IMR-90 (cell line): Measurements from ENCODE around the gene ANKRD13A. TPM values are rescaled to one million over a fixed set of nuclear protein-coding genes. Genes with fewer than 3 reads are reported as not detected.
A peak's percentile ranks its signal among the peaks of the same experiment; 100 is the strongest.

Source experiments
- ATAC-seq: fragments of 200-7000 bp; cut with Tn5 transposase; 2 replicates; pipeline ENCODE4 v1.9.1; 2020; ENCODE audit warnings: low read depth, mild to moderate bottlenecking, moderate library complexity
- BruUV-seq: library from RNA; stranded (reverse); fragments of 400-500 nt; replicated peaks from 2 replicates; lab custom pipeline; 2021; lab: Mats Ljungman, UMichigan
- CTCF ChIA-PET: fragments of 300-600 bp; formaldehyde crosslinking; extraction: SDS; loops from one replicate; lab custom pipeline; 2021; ENCODE audit warnings: antibody characterized with exemption; lab: Yijun Ruan, JAX
- POLR2A ChIA-PET: fragments of 300-600 bp; sonication (Branson Sonifier 250); formaldehyde crosslinking; loops from one replicate; lab custom pipeline; 2022; ENCODE audit warnings: antibody characterized with exemption; ENCODE audit not compliant: unreplicated experiment; lab: Charles Lee
- DNase-seq: peaks from one replicate; pipeline ENCODE4 v3.0.0; 2013
- H2AFZ ChIP-seq: replicated peaks from 2 replicates; pipeline ENCODE3; 2013; ENCODE audit warnings: low read length, mild to moderate bottlenecking; ENCODE audit not compliant: poor library complexity
- H2AK5ac ChIP-seq: 2 replicates; pipeline ENCODE4 v1.6.1; 2013; ENCODE audit warnings: low read depth, low read length, inconsistent platforms
- H2AK9ac ChIP-seq: replicated peaks from 2 replicates; pipeline ENCODE3; 2013; ENCODE audit warnings: mild to moderate bottlenecking, low read depth, low read length, moderate library complexity; ENCODE audit not compliant: poor library complexity
- H2BK120ac ChIP-seq: 2 replicates; pipeline ENCODE4 v1.6.1; 2013; ENCODE audit warnings: low read depth, low read length, inconsistent platforms
- H2BK15ac ChIP-seq: 3 replicates; pipeline ENCODE4 v1.6.1; 2013; ENCODE audit warnings: low read depth, low read length, inconsistent platforms
- H2BK20ac ChIP-seq: 2 replicates; pipeline ENCODE4 v1.6.1; 2013; ENCODE audit warnings: low read depth, mild to moderate bottlenecking, inconsistent platforms, low read length, moderate library complexity
- H2BK5ac ChIP-seq: 2 replicates; pipeline ENCODE4 v1.6.1; 2013; ENCODE audit warnings: mild to moderate bottlenecking, low read depth, low read length, inconsistent platforms; ENCODE audit not compliant: poor library complexity, severe bottlenecking
- H3K14ac ChIP-seq: replicated peaks from 2 replicates; pipeline ENCODE4 v1.6.1; 2013; ENCODE audit warnings: low read depth, low read length, inconsistent platforms
- H3K18ac ChIP-seq: 2 replicates; pipeline ENCODE4 v1.6.1; 2013; ENCODE audit warnings: low read depth, low read length, control low read depth
- H3K23ac ChIP-seq: 2 replicates; pipeline ENCODE4 v1.6.1; 2013; ENCODE audit warnings: low read depth, low read length, inconsistent platforms
- H3K27ac ChIP-seq: 2 replicates; pipeline ENCODE4 v1.5.1; 2013; ENCODE audit warnings: mild to moderate bottlenecking, control low read depth, low read length; ENCODE audit not compliant: insufficient read depth
- H3K27me3 ChIP-seq: 2 replicates; pipeline ENCODE4 v1.6.1; 2013; ENCODE audit warnings: low read length; ENCODE audit not compliant: control insufficient read depth, insufficient read depth
- H3K36me3 ChIP-seq: 2 replicates; pipeline ENCODE4 v1.6.1; 2013; ENCODE audit warnings: low read length, mixed read lengths; ENCODE audit not compliant: control insufficient read depth, insufficient read depth
- H3K4ac ChIP-seq: 2 replicates; pipeline ENCODE4 v1.6.1; 2013; ENCODE audit warnings: low read depth, low read length, inconsistent platforms
- H3K4me1 ChIP-seq: 2 replicates; pipeline ENCODE4 v1.6.1; 2013; ENCODE audit warnings: low read length, mixed read lengths; ENCODE audit not compliant: control insufficient read depth, insufficient read depth
- H3K4me2 ChIP-seq: 2 replicates; pipeline ENCODE4 v1.6.1; 2013; ENCODE audit warnings: low read depth, mild to moderate bottlenecking, control low read depth, low read length, moderate library complexity
- H3K4me3 ChIP-seq: 2 replicates; pipeline ENCODE4 v1.5.1; 2013; ENCODE audit warnings: low read depth, mild to moderate bottlenecking, control low read depth, low read length, moderate library complexity; ENCODE audit not compliant: insufficient read depth
- H3K56ac ChIP-seq: 2 replicates; pipeline ENCODE4 v1.6.1; 2013; ENCODE audit warnings: low read length, inconsistent platforms; ENCODE audit not compliant: insufficient read depth; ENCODE audit errors: extremely low read depth
- H3K79me1 ChIP-seq, 2 experiments: 2 replicates each; pipeline ENCODE4 v1.6.1; 2013; ENCODE audit warnings: low read length in 2 of 2, inconsistent platforms in 1 of 2, low read depth in 1 of 2
- H3K9ac ChIP-seq: 2 replicates; pipeline ENCODE4 v1.6.1; 2013; ENCODE audit warnings: low read depth, low read length, control low read depth
- H3K9me1 ChIP-seq: 2 replicates; pipeline ENCODE4 v1.6.1; 2013; ENCODE audit warnings: low read length, inconsistent platforms; ENCODE audit not compliant: insufficient read depth
- H3K9me3 ChIP-seq: 2 replicates; pipeline ENCODE4 v1.6.1; 2013; ENCODE audit warnings: low read length; ENCODE audit not compliant: control insufficient read depth, insufficient read depth
- H4K20me1 ChIP-seq: 2 replicates; pipeline ENCODE4 v1.6.1; 2013; ENCODE audit warnings: low read length, inconsistent platforms; ENCODE audit not compliant: insufficient read depth
- H4K5ac ChIP-seq: 2 replicates; pipeline ENCODE4 v1.6.1; 2013; ENCODE audit warnings: mild to moderate bottlenecking, low read depth, low read length, control low read depth
- H4K8ac ChIP-seq, 2 experiments: 2 replicates each; pipeline ENCODE4 v1.6.1; 2013; ENCODE audit warnings: low read depth in 2 of 2, low read length in 2 of 2, control low read depth in 1 of 2, inconsistent platforms in 1 of 2
- H4K91ac ChIP-seq: 2 replicates; pipeline ENCODE4 v1.6.1; 2013; ENCODE audit warnings: low read depth, low read length, inconsistent platforms; ENCODE audit not compliant: insufficient read depth
- BHLHE40 ChIP-seq: fragments of 150-350 bp; IDR thresholded peaks from 2 replicates; pipeline ENCODE4 v1.6.1; 2016; ENCODE audit warnings: mild to moderate bottlenecking, low read depth, low read length
- CTCF ChIP-seq: conservative IDR thresholded peaks from 2 replicates; pipeline ENCODE4 v1.5.1; 2012; ENCODE audit warnings: mild to moderate bottlenecking, low read depth, low read length, improper control_type of control experiment
- ELK1 ChIP-seq: fragments of 150-350 bp; IDR thresholded peaks from 2 replicates; pipeline ENCODE4 v1.6.1; 2016; ENCODE audit warnings: low read depth, mild to moderate bottlenecking, low read length, moderate library complexity, borderline replicate concordance
- MXI1 ChIP-seq: IDR thresholded peaks from 2 replicates; pipeline ENCODE4 v1.6.1; 2012; ENCODE audit warnings: low read depth, mild to moderate bottlenecking, low read length, moderate library complexity, borderline replicate concordance
- POLR2A ChIP-seq: IDR thresholded peaks from 2 replicates; pipeline ENCODE4 v1.6.1; 2012; ENCODE audit warnings: mild to moderate bottlenecking, low read depth, low read length
- RAD21 ChIP-seq: IDR thresholded peaks from 2 replicates; pipeline ENCODE4 v1.6.1; 2012; ENCODE audit warnings: low read length, improper control_type of control experiment
- RFX5 ChIP-seq: IDR thresholded peaks from 2 replicates; pipeline ENCODE4 v1.8.0; 2012; ENCODE audit warnings: low read depth, mild to moderate bottlenecking, low read length, moderate library complexity
- USF2 ChIP-seq: fragments of 150-350 bp; IDR thresholded peaks from 2 replicates; pipeline ENCODE4 v1.6.1; 2017; ENCODE audit warnings: mild to moderate bottlenecking, antibody characterized with exemption, low read length, low read depth
- WGBS, 2 experiments: methylation state at CpG; one replicate each; pipeline versions ENCODE4 v1.1.5 to v1.1.7; 2013; ENCODE audit warnings: missing lambda C conversion rate in 2 of 2; ENCODE audit not compliant: insufficient read length in 1 of 2; ENCODE audit errors: extremely low coverage in 2 of 2; 5-methylcytosine and 5-hydroxymethylcytosine counted together
- dilution Hi-C: fragments of 300-500 bp; cut with HindIII; formaldehyde crosslinking; loops from one replicate; pipeline ENCODE4 v1.14.3; 2018; ENCODE audit warnings: low sequenced_read_pairs; ENCODE audit not compliant: unreplicated experiment
- in situ Hi-C: fragments of 300-500 bp; cut with MboI; formaldehyde crosslinking; loops from 3 replicates; pipeline ENCODE4 v1.14.3; 2019; ENCODE audit warnings: low sequenced_read_pairs, inconsistent platforms, mixed read lengths
- intact Hi-C: fragments of 100-400 bp; cut with micrococcal nuclease; formaldehyde crosslinking; loops from 2 replicates; pipeline ENCODE4 v1.10.0; 2022
- polyA plus RNA-seq, 3 experiments: library from polyadenylated mRNA; depleted of rRNA; stranded (reverse); fragments of >200 nt; gene quantifications; 2 replicates each; pipeline ENCODE4 v1.2.3, GENCODE V29; 2012; ENCODE audit warnings: low replicate concordance in 1 of 3
- total RNA-seq: library from RNA; depleted of rRNA; stranded (reverse); fragments of >200 nt; gene quantifications from 2 replicates; pipeline ENCODE4 v1.2.3, GENCODE V29; 2012

Gene ANKRD13A
- total and polyA plus RNA-seq, 2 of the 4 experiments (the other 2 are of a cell fraction) = 299 to 449 TPM

GRCh38 chr12:109989380-109989779 is 9.8 kb upstream of the ANKRD13A start:
- in situ Hi-C loops = no loop called here
- Histone ChIP-seq H3K4me3 (no peak overlapping the region), H3K4me1 (peaks cover 14% of the 10 kb centered on the region), H2BK120ac (0 out of 2 replicates have a peak overlapping the region, but pooled peaks have one; percentile 5), H3K79me1 (peaks cover 28 to 60% of the 10 kb centered on the region in 2 experiments), H3K27me3 (no peaks in the 10 kb centered on the region), H3K9me1 (peaks cover 10% of the 10 kb centered on the region), H2AFZ (no peak overlapping the region), H4K20me1 (peaks cover 11% of the 10 kb centered on the region; the same call in 1 of the 2 replicates), H3K18ac (peak overlapping the region; percentile 77; the same call in 1 of the 2 replicates), H4K8ac (0 out of 4 replicates have a peak overlapping the region, but pooled peaks of 1 of the 2 experiments have one; percentile 6), H3K4ac (peak overlapping the region; percentile 58; the same call in 1 of the 2 replicates), H3K23ac (no peak overlapping the region), H2BK15ac (peak overlapping the region; percentile 7; the same call in 1 of the 3 replicates), H3K14ac (peak overlapping the region; percentile 52), H4K5ac (no peak overlapping the region), H3K9me3 (no peaks in the 10 kb centered on the region), H2AK9ac (peak overlapping the region; percentile 31), H3K27ac (peak overlapping the region; percentile 45; the same call in 1 of the 2 replicates), H2AK5ac (no peak overlapping the region; the same call in 1 of the 2 replicates), H2BK20ac (peak overlapping the region; percentile 46; the same call in 1 of the 2 replicates), H4K91ac (no peak overlapping the region), H3K4me2 (peak overlapping the region; percentile 57), H3K56ac (0 out of 2 replicates have a peak overlapping the region, but pooled peaks have one; percentile 25), H3K9ac (no peak overlapping the region), H3K36me3 (peaks cover 19% of the 10 kb centered on the region), H2BK5ac (peak overlapping the region; percentile 48)
- dilution Hi-C loops = no loop called here
- intact Hi-C loops = no loop called here
- WGBS, 2 experiments = no CpG with 5 or more reads among the region's 5 CpGs
- TF ChIP-seq POLR2A (no peak), RAD21 (no peak), MXI1 (no peak), USF2 (no peak), BHLHE40 (no peak), CTCF (no peak), RFX5 (no peak), ELK1 (no peak)
- POLR2A ChIA-PET = no interaction called here
- peak; percentile 60 for DNase-seq
- no TSS peak for BruUV-seq
- ATAC-seq = peak; percentile 61
- CTCF ChIA-PET = no interaction called here
